IPS DF 6.9 (cell line): ENCODE measurements around the gene ZBTB32.

Source experiments
- DNase-seq: peaks from one replicate; pipeline ENCODE4 v3.0.0-alpha.2; 2013; ENCODE audit warnings: low read depth, low spot score
- H3K27ac ChIP-seq: one replicate; pipeline ENCODE4 v1.5.1; 2013; ENCODE audit warnings: low read length, control low read depth
- H3K27me3 ChIP-seq: 2 replicates; pipeline ENCODE4 v1.6.1; 2013; ENCODE audit warnings: mild to moderate bottlenecking, low read length; ENCODE audit not compliant: control insufficient read depth, insufficient read depth
- H3K36me3 ChIP-seq: 2 replicates; pipeline ENCODE4 v1.6.1; 2013; ENCODE audit warnings: low read length; ENCODE audit not compliant: control insufficient read depth, insufficient read depth
- H3K4me1 ChIP-seq: 2 replicates; pipeline ENCODE4 v1.6.1; 2013; ENCODE audit warnings: low read length; ENCODE audit not compliant: control insufficient read depth, insufficient read depth
- H3K4me3 ChIP-seq: 2 replicates; pipeline ENCODE4 v1.5.1; 2013; ENCODE audit warnings: mild to moderate bottlenecking, low read length
- H3K9me3 ChIP-seq: 2 replicates; pipeline ENCODE4 v1.6.1; 2013; ENCODE audit warnings: low read length, inconsistent platforms; ENCODE audit not compliant: control insufficient read depth, insufficient read depth
- WGBS: extraction: QIAGEN DNeasy Blood & Tissue Kit; methylation state at CpG from one replicate; pipeline ENCODE4 v1.1.7; 2013; ENCODE audit warnings: mixed read lengths, missing lambda C conversion rate; ENCODE audit not compliant: insufficient read length, insufficient coverage; 5-methylcytosine and 5-hydroxymethylcytosine counted together

Gene ZBTB32

GRCh38 chr19:35693835-35694599 is 10.3 kb upstream of the ZBTB32 start:
- no peak for DNase-seq
- Histone ChIP-seq H3K9me3 (no peaks in the 10 kb centered on the region), H3K4me3 (no peak overlapping the region)

GRCh38 chr19:35695895-35696422 is 8.4 kb upstream of the ZBTB32 start:
- no peak for DNase-seq
- Histone ChIP-seq H3K27me3 (no peaks in the 10 kb centered on the region), H3K4me3 (no peak overlapping the region), H3K9me3 (no peaks in the 10 kb centered on the region), H3K4me1 (no peaks in the 10 kb centered on the region), H3K36me3 (no peaks in the 10 kb centered on the region), H3K27ac (no peak overlapping the region)
- no CpG with 5 or more reads among the region's 2 CpGs for WGBS

More at GRCh38 chr19:35693835-35694599, 10.3 kb upstream of the ZBTB32 start:
- Histone ChIP-seq H3K27ac (no peak overlapping the region), H3K4me1 (no peaks in the 10 kb centered on the region), H3K36me3 (no peaks in the 10 kb centered on the region), H3K27me3 (no peaks in the 10 kb centered on the region)
- 100% methylated on average over 1 of the region's 8 CpGs for WGBS

GRCh38 chr19:35696835-35697234 is 7.5 kb upstream of the ZBTB32 start:
- H3K27me3 ChIP-seq, result no peaks in the 10 kb centered on the region
- H3K4me1 ChIP-seq, result no peaks in the 10 kb centered on the region
- H3K9me3 ChIP-seq, result no peaks in the 10 kb centered on the region
- no CpG with 5 or more reads among the region's 4 CpGs for WGBS
- H3K4me3 ChIP-seq, result no peak overlapping the region
- no peaks in the 10 kb centered on the region for H3K36me3 ChIP-seq
- H3K27ac ChIP-seq, result no peak overlapping the region
- no peak for DNase-seq

- peak; percentile 99 for DNase-seq
- WGBS, result no CpG with 5 or more reads among the region's 50 CpGs
- peak overlapping the region; percentile 54; the same call in 1 of the 2 replicates for H3K4me3 ChIP-seq
These were observed 1.9 kb upstream of the ZBTB32 start for GRCh38 chr19:35702223-35703012.

GRCh38 chr19:35703343-35703742 is 1.0 kb upstream of the ZBTB32 start:
- no peaks in the 10 kb centered on the region for H3K9me3 ChIP-seq
- no peak overlapping the region for H3K27ac ChIP-seq
- no peaks in the 10 kb centered on the region for H3K36me3 ChIP-seq
- no peaks in the 10 kb centered on the region for H3K4me1 ChIP-seq
- no peaks in the 10 kb centered on the region; the same call in 1 of the 2 replicates for H3K27me3 ChIP-seq
- H3K4me3 ChIP-seq, result no peak overlapping the region
- no CpG with 5 or more reads among the region's 9 CpGs for WGBS
- no peak for DNase-seq

More at GRCh38 chr19:35702223-35703012, 1.9 kb upstream of the ZBTB32 start:
- Histone ChIP-seq H3K4me1 (no peaks in the 10 kb centered on the region), H3K9me3 (no peaks in the 10 kb centered on the region), H3K27me3 (no peaks in the 10 kb centered on the region; the same call in 1 of the 2 replicates), H3K27ac (no peak overlapping the region), H3K36me3 (no peaks in the 10 kb centered on the region)

- H3K27ac ChIP-seq, result no peak overlapping the region
- WGBS, result no CpG with 5 or more reads among the region's 1 CpG
- H3K9me3 ChIP-seq, result no peaks in the 10 kb centered on the region
- H3K27me3 ChIP-seq, result no peaks in the 10 kb centered on the region; the same call in 1 of the 2 replicates
- H3K4me1 ChIP-seq, result no peaks in the 10 kb centered on the region
- H3K36me3 ChIP-seq, result no peaks in the 10 kb centered on the region
- no peak for DNase-seq
- H3K4me3 ChIP-seq, result no peak overlapping the region
These were observed 4.0 kb downstream of the ZBTB32 start for GRCh38 chr19:35708391-35708790.

- no peak for DNase-seq
- no peaks in the 10 kb centered on the region for H3K9me3 ChIP-seq
- H3K4me1 ChIP-seq, result peaks cover 8% of the 10 kb centered on the region
- H3K27ac ChIP-seq, result no peak overlapping the region
- WGBS, result no CpG with 5 or more reads among the region's 13 CpGs
- H3K36me3 ChIP-seq, result no peaks in the 10 kb centered on the region
- H3K4me3 ChIP-seq, result no peak overlapping the region
- no peaks in the 10 kb centered on the region for H3K27me3 ChIP-seq
These were observed 6.7 kb downstream of the ZBTB32 start for GRCh38 chr19:35710784-35711723.

- no peak overlapping the region for H3K4me3 ChIP-seq
- no peak overlapping the region for H3K27ac ChIP-seq
- H3K36me3 ChIP-seq, result no peaks in the 10 kb centered on the region
- no peak for DNase-seq
- no CpG with 5 or more reads among the region's 11 CpGs for WGBS
- no peaks in the 10 kb centered on the region for H3K27me3 ChIP-seq
- no peaks in the 10 kb centered on the region for H3K9me3 ChIP-seq
- H3K4me1 ChIP-seq, result peaks cover 8% of the 10 kb centered on the region
These were observed 8.5 kb downstream of the ZBTB32 start for GRCh38 chr19:35712567-35713505.

GRCh38 chr19:35713506-35713850 is 9.1 kb downstream of the ZBTB32 start:
- no CpG with 5 or more reads among the region's 2 CpGs for WGBS
- no peak overlapping the region for H3K4me3 ChIP-seq
- DNase-seq, result no peak

More at GRCh38 chr19:35713506-35713850, 9.1 kb downstream of the ZBTB32 start:
- H3K4me1 ChIP-seq, result peaks cover 8% of the 10 kb centered on the region
- H3K9me3 ChIP-seq, result no peaks in the 10 kb centered on the region
- no peak overlapping the region for H3K27ac ChIP-seq
- no peaks in the 10 kb centered on the region for H3K36me3 ChIP-seq
- no peaks in the 10 kb centered on the region for H3K27me3 ChIP-seq
